Type B pancreatic cell (in vitro differentiated cells): Measurements from ENCODE around the gene TNFRSF6B. TPM values are rescaled to one million over a fixed set of nuclear protein-coding genes. Genes with fewer than 3 reads are reported as not detected.

Source experiments
- DNase-seq: peaks from one replicate; pipeline ENCODE4 v3.0.0; 2021; ENCODE audit warnings: mixed read lengths; ENCODE audit not compliant: unreplicated experiment; ENCODE audit errors: extremely low spot score
- H3K27ac Mint-ChIP-seq: 2 replicates; pipeline ENCODE4 v1.8.0; 2021; ENCODE audit warnings: mild to moderate bottlenecking, mixed read lengths
- H3K27me3 Mint-ChIP-seq: 2 replicates; pipeline ENCODE4 v1.8.0; 2021; ENCODE audit warnings: mixed read lengths
- H3K36me3 Mint-ChIP-seq: 2 replicates; pipeline ENCODE4 v1.8.0; 2021; ENCODE audit warnings: mixed read lengths
- H3K4me1 Mint-ChIP-seq: one replicate; pipeline ENCODE4 v1.8.0; 2021; ENCODE audit warnings: mixed read lengths; ENCODE audit not compliant: unreplicated experiment
- H3K4me3 Mint-ChIP-seq: 2 replicates; pipeline ENCODE4 v1.8.0; 2021; ENCODE audit warnings: mild to moderate bottlenecking, mixed read lengths
- H3K9me3 Mint-ChIP-seq: 2 replicates; pipeline ENCODE4 v1.8.0; 2021; ENCODE audit warnings: mixed read lengths
- CTCF ChIP-seq: fragments of 200-600 bp; sonication (generic); conservative IDR thresholded peaks from 2 replicates; pipeline ENCODE4 v1.5.0; 2021; ENCODE audit warnings: antibody characterized with exemption, mild to moderate bottlenecking
- total RNA-seq: library from RNA; stranded (reverse); gene quantifications from 2 replicates; pipeline ENCODE4 v1.2.1, GENCODE V29; 2021; ENCODE audit warnings: low replicate concordance

The TNFRSF6B gene
- total RNA-seq, 1 donor from 2014 or later, result not detected

GRCh38 chr20:63686492-63687321 is 9.7 kb upstream of the TNFRSF6B start:
- no peak for DNase-seq
- TF ChIP-seq CTCF, result no peak
- Mint-ChIP-seq H3K27ac (no peak overlapping the region), H3K27me3 (no peaks in the 10 kb centered on the region), H3K36me3 (no peaks in the 10 kb centered on the region), H3K4me1 (no peaks in the 10 kb centered on the region), H3K4me3 (no peak overlapping the region), H3K9me3 (no peaks in the 10 kb centered on the region)

GRCh38 chr20:63687419-63688178 is 8.9 kb upstream of the TNFRSF6B start:
- Mint-ChIP-seq H3K9me3 (no peaks in the 10 kb centered on the region), H3K27ac (no peak overlapping the region), H3K4me1 (no peaks in the 10 kb centered on the region), H3K27me3 (no peaks in the 10 kb centered on the region), H3K36me3 (no peaks in the 10 kb centered on the region), H3K4me3 (no peak overlapping the region)
- TF ChIP-seq CTCF, result no peak
- DNase-seq, result no peak

- Mint-ChIP-seq H3K36me3 (no peaks in the 10 kb centered on the region), H3K9me3 (no peaks in the 10 kb centered on the region), H3K4me3 (no peak overlapping the region), H3K4me1 (no peaks in the 10 kb centered on the region), H3K27me3 (no peaks in the 10 kb centered on the region), H3K27ac (no peak overlapping the region)
- TF ChIP-seq CTCF, result no peak
- no peak for DNase-seq
These were observed 8.0 kb upstream of the TNFRSF6B start for GRCh38 chr20:63688228-63689045.

GRCh38 chr20:63689046-63690002 is 7.1 kb upstream of the TNFRSF6B start:
- Mint-ChIP-seq H3K27ac (no peak overlapping the region), H3K4me3 (no peak overlapping the region), H3K4me1 (no peaks in the 10 kb centered on the region), H3K36me3 (no peaks in the 10 kb centered on the region), H3K27me3 (no peaks in the 10 kb centered on the region), H3K9me3 (no peaks in the 10 kb centered on the region)
- no peak for DNase-seq
- TF ChIP-seq CTCF, result no peak
